Upper lobe of left lung (tissue), 6 donors: ENCODE measurements around the gene LTK. TPM values are rescaled to one million over a fixed set of nuclear protein-coding genes. Genes with fewer than 3 reads are reported as not detected.

Experiments
- ATAC-seq, 2 donors: fragments of 200-7000 bp; cut with Tn5 transposase; one replicate each; pipeline ENCODE4 v1.9.1; 2022; ENCODE audit warnings: mild to moderate bottlenecking in 2 of 2, moderate library complexity in 2 of 2; ENCODE audit not compliant: low FRiP score in 2 of 2
- DNase-seq, 2 donors: peaks; one replicate each; pipeline ENCODE4 v3.0.0-alpha.2; 2019 to 2020
- H3K27ac ChIP-seq, 4 donors: fragments of 200-600 bp; sonication (generic); one replicate each; pipeline ENCODE4 v1.5.1; 2016 to 2019
- H3K27me3 ChIP-seq, 4 donors: fragments of 200-600 bp; sonication (generic); one replicate each; pipeline ENCODE4 v1.5.1; 2017 to 2019
- H3K36me3 ChIP-seq, 4 donors: fragments of 200-600 bp; sonication (generic); one replicate each; pipeline ENCODE4 v1.5.1; 2016 to 2019
- H3K4me1 ChIP-seq, 4 donors: fragments of 200-600 bp; sonication (generic); one replicate each; pipeline ENCODE4 v1.5.1; 2018 to 2019
- H3K4me3 ChIP-seq, 4 donors: fragments of 200-600 bp; sonication (generic); one replicate each; pipeline ENCODE4 v1.5.1; 2017 to 2019; ENCODE audit warnings: mild to moderate bottlenecking in 2 of 4, moderate library complexity in 1 of 4
- H3K9me3 ChIP-seq, 4 donors: fragments of 200-600 bp; sonication (generic); one replicate each; pipeline ENCODE4 v1.5.1; 2018 to 2019
- EP300 ChIP-seq, 4 donors: sonication (generic); formaldehyde crosslinking; IDR thresholded peaks; one replicate each; pipeline ENCODE4 v1.5.1; 2017; ENCODE audit warnings: antibody characterized with exemption in 4 of 4, control low read depth in 2 of 4
- POLR2A ChIP-seq, 4 donors: fragments of 450-650 bp; IDR thresholded peaks; one replicate each; pipeline ENCODE4 v1.5.1; 2016 to 2017; ENCODE audit warnings: antibody characterized with exemption in 4 of 4, mild to moderate bottlenecking in 2 of 4
- POLR2AphosphoS5 ChIP-seq, 2 donors: sonication (generic); formaldehyde crosslinking; IDR thresholded peaks; one replicate each; pipeline ENCODE4 v1.5.1; 2017; ENCODE audit warnings: antibody characterized with exemption in 2 of 2
- WGBS, 2 donors: methylation state at CpG; one replicate each; pipeline ENCODE4 v1.1.5; 2017 to 2018; 5-methylcytosine and 5-hydroxymethylcytosine counted together
- total RNA-seq, 6 donors: library from RNA; depleted of rRNA in 4 of 6; stranded (reverse); fragments of >200 nt in 4 of 6; gene quantifications; one replicate each; pipeline versions ENCODE4 v1.1.0 to v1.2.1, GENCODE V29; 2016 to 2021
- TF ChIP-seq, protein P1 (sequence below), 6 experiments: fragments of 450-650 bp in 4 of 6; fragments of 200-600 bp in 2 of 6; sonication (generic) in 2 of 6; IDR thresholded peaks; one replicate each; pipeline ENCODE4 v1.5.1; 2016 to 2019; ENCODE audit warnings: antibody characterized with exemption in 6 of 6
- donor health status: DM: no; HTN: no; CAD: no; lungs with moderate emphysema.
- donor health status: DM: no; HTN: yes; CAD: no; lungs with severe emphysema.

Gene LTK
- total RNA-seq, 6 donors from 2014 or later: 2.2 to 23.0 (median 5.7) TPM

DNA sequence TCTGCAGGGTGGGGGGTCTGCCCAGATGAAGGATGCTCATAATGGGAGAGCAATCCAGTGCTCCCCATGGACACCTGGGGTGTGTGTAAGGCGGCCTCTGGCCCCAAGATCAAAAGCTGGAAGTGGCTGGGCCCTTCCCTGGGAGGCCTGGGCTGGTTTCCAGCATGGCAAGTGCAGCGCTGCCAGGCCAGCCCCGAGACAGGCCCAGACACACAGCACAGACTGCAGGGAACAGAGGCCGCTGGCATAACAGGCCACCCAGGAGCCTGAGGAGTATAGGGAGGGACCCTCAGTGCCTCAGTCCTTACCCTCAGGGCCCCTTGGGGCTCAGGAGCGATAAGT, 10.0 kb downstream of the LTK start:
- H3K27ac ChIP-seq: no peak overlapping the region
- H3K36me3 ChIP-seq: no peaks in the 10 kb centered on the region
- ATAC-seq (no peak), DNase-seq (no peak)
- H3K4me3 ChIP-seq: no peak overlapping the region
- H3K4me1 ChIP-seq: peaks cover 23 to 24% (median 24%) of the 10 kb centered on the region in 4 donors
- H3K27me3 ChIP-seq: peaks cover 0 to 22% (median 14%) of the 10 kb centered on the region in 4 donors
- TF ChIP-seq, protein P1, sequence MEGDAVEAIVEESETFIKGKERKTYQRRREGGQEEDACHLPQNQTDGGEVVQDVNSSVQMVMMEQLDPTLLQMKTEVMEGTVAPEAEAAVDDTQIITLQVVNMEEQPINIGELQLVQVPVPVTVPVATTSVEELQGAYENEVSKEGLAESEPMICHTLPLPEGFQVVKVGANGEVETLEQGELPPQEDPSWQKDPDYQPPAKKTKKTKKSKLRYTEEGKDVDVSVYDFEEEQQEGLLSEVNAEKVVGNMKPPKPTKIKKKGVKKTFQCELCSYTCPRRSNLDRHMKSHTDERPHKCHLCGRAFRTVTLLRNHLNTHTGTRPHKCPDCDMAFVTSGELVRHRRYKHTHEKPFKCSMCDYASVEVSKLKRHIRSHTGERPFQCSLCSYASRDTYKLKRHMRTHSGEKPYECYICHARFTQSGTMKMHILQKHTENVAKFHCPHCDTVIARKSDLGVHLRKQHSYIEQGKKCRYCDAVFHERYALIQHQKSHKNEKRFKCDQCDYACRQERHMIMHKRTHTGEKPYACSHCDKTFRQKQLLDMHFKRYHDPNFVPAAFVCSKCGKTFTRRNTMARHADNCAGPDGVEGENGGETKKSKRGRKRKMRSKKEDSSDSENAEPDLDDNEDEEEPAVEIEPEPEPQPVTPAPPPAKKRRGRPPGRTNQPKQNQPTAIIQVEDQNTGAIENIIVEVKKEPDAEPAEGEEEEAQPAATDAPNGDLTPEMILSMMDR (IDR thresholded peaks at IDR 0.05): no peak
- TF ChIP-seq POLR2AphosphoS5 (IDR thresholded peaks at IDR 0.05) (no peak), POLR2A (IDR thresholded peaks at IDR 0.05) (no peak), EP300 (IDR thresholded peaks at IDR 0.05) (no peak)
- 74 to 100% methylated on average over 1 to 5 of the region's 5 CpGs for WGBS, 2 donors
- H3K9me3 ChIP-seq: no peaks in the 10 kb centered on the region

DNA sequence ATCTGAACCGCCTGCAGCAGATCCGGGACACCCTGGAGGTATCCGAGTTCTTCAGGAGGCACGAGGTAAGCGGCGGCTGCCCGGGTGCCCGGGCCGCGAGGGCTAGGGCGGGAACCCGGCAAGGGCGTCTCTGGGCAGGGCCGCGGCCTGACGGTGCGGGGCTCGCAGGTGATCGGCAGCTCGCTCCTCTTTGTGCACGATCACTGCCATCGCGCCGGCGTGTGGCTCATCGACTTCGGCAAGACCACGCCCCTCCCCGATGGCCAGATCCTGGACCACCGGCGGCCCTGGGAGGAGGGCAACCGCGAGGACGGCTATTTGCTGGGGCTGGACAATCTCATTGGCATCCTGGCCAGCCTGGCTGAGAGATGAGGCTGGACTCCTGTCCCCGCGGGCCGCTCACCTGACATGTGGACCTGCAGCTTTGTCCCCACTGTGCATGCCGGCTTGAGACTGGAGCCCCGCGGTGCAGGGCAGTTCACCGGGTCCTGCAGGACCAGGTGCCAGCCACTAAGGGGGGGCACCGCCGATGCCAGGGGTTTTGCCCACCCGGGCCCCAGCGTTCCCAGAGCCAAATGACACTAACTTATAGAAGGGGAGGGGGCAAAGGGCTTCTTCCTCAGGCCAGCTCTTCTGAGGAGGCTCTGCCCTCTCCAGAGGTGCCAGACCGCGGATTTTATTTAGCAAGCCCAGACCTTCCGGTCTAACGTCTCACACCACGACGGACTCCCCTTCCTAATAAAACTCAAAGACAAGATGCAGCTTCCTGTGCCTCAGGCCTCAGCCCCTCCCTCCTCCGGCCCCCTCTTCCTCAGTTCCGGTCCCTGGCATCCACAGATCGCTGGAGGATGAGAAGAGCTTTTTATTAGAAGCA, 10.6 kb downstream of the LTK start:
- no peak for ATAC-seq
- TF ChIP-seq POLR2A (IDR thresholded peaks at IDR 0.05) (no peak), POLR2AphosphoS5 (IDR thresholded peaks at IDR 0.05) (no peak), EP300 (IDR thresholded peaks at IDR 0.05) (no peak)
- TF ChIP-seq, protein P1 (IDR thresholded peaks at IDR 0.05): no peak

GRCh38 chr15:41501931-41502794, 11.5 kb downstream of the LTK start:
- TF ChIP-seq, protein P1 (IDR thresholded peaks at IDR 0.05): no peak
- TF ChIP-seq EP300 (IDR thresholded peaks at IDR 0.05) (no peak), POLR2AphosphoS5 (IDR thresholded peaks at IDR 0.05) (no peak), POLR2A (IDR thresholded peaks at IDR 0.05) (no peak)
- WGBS, 2 donors: 7 to 10% methylated on average over 12 to 48 of the region's 64 CpGs
- peaks cover 0 to 22% (median 14%) of the 10 kb centered on the region in 4 donors for H3K27me3 ChIP-seq
- no peaks in the 10 kb centered on the region for H3K36me3 ChIP-seq
- no peak overlapping the region for H3K27ac ChIP-seq
- H3K4me3 ChIP-seq: peak overlapping the region in 3 of 4 donors; percentile 18 to 36 (median 29)
- DNase-seq (peak in 1 of 2 donors; percentile 82), ATAC-seq (peak in 1 of 2 donors; percentile 38)
- peaks cover 23 to 24% (median 24%) of the 10 kb centered on the region in 4 donors for H3K4me1 ChIP-seq
- H3K9me3 ChIP-seq: no peaks in the 10 kb centered on the region

More for the DNA sequence above, 10.6 kb downstream of the LTK start:
- H3K36me3 ChIP-seq: no peaks in the 10 kb centered on the region
- H3K27ac ChIP-seq: no peak overlapping the region
- H3K4me1 ChIP-seq: peaks cover 23 to 24% (median 24%) of the 10 kb centered on the region in 4 donors
- H3K27me3 ChIP-seq: peaks cover 0 to 22% (median 14%) of the 10 kb centered on the region in 4 donors
- H3K9me3 ChIP-seq: no peaks in the 10 kb centered on the region
- WGBS, 2 donors: 21 to 30% methylated on average over 4 to 41 of the region's 54 CpGs
- peak in 1 of 2 donors; percentile 85 for DNase-seq
- peak overlapping the region in 3 of 4 donors; percentile 18 to 36 (median 29) for H3K4me3 ChIP-seq

- no peak overlapping the region for H3K27ac ChIP-seq
- 13 to 16% methylated on average over 20 to 33 of the region's 56 CpGs for WGBS, 2 donors
- peak in 1 of 2 donors; percentile 87 for DNase-seq
- peaks cover 23 to 24% (median 24%) of the 10 kb centered on the region in 4 donors for H3K4me1 ChIP-seq
- no peak for TF ChIP-seq POLR2A (IDR thresholded peaks at IDR 0.05)
- TF ChIP-seq EP300 (IDR thresholded peaks at IDR 0.05): no peak
- TF ChIP-seq POLR2AphosphoS5 (IDR thresholded peaks at IDR 0.05): no peak
- TF ChIP-seq, protein P1 (IDR thresholded peaks at IDR 0.05): no peak
- H3K9me3 ChIP-seq: no peaks in the 10 kb centered on the region
- H3K4me3 ChIP-seq: peak overlapping the region in 3 of 4 donors; percentile 18 to 36 (median 29)
- peaks cover 0 to 22% (median 14%) of the 10 kb centered on the region in 4 donors for H3K27me3 ChIP-seq
- no peaks in the 10 kb centered on the region for H3K36me3 ChIP-seq
- peak in 1 of 2 donors; percentile 34 for ATAC-seq
Observed at GRCh38 chr15:41501191-41501917, 12.3 kb downstream of the LTK start.
